HPDE6-E6E7 (cell line): ENCODE data around the gene TMEM170A.
"Not testable (repeated sequence)": the region's sequence is repeated elsewhere in the genome, so short reads cannot be mapped to it uniquely, and the experiment has no call there.

ENCODE experiments used
- DNase-seq: peaks from one replicate; pipeline ENCODE4 v3.0.0; 2011; ENCODE audit warnings: missing footprints; ENCODE audit errors: extremely low spot score

The TMEM170A gene

GRCh38 chr16:75452464-75453190 is 11.9 kb downstream of the TMEM170A start:
- DNase-seq = no peak

- DNase-seq = no peak
Measured at GRCh38 chr16:75446416-75446815, 18.1 kb downstream of the TMEM170A start.

- no peak for DNase-seq
Measured at GRCh38 chr16:75445298-75445697, 19.2 kb downstream of the TMEM170A start.

- DNase-seq = no peak
Measured at GRCh38 chr16:75443298-75443697, 21.2 kb downstream of the TMEM170A start.

- peak; percentile 86 for DNase-seq
Measured at GRCh38 chr16:75433732-75434413, 30.6 kb downstream of the TMEM170A start.

GRCh38 chr16:75432828-75433731 is 31.4 kb downstream of the TMEM170A start, which contains the start of gene CFDP1:
TSS of gene CFDP1 (minus strand) at chr16:75433503. CDS start at chr16:75433352, 151 bp downstream.
- peak; percentile 100 for DNase-seq

GRCh38 chr16:75429621-75430403 is 34.7 kb downstream of the TMEM170A start:
- DNase-seq = no peak

- not testable (repeated sequence) for DNase-seq
Measured at GRCh38 chr16:75426524-75426923, 38.0 kb downstream of the TMEM170A start.

GRCh38 chr16:75424105-75424762 is 40.3 kb downstream of the TMEM170A start:
- DNase-seq = not testable (repeated sequence)

GRCh38 chr16:75423723-75424104 is 40.8 kb downstream of the TMEM170A start:
- no peak for DNase-seq

- no peak for DNase-seq
Measured at GRCh38 chr16:75421820-75422126, 42.7 kb downstream of the TMEM170A start.

- DNase-seq = peak; percentile 20
Measured at GRCh38 chr16:75420987-75421819, 43.3 kb downstream of the TMEM170A start.

GRCh38 chr16:75416904-75417565 is 47.5 kb downstream of the TMEM170A start:
- no peak for DNase-seq

- DNase-seq = no peak
Measured at GRCh38 chr16:75415169-75415905, 49.2 kb downstream of the TMEM170A start.

GRCh38 chr16:75413951-75414350 is 50.5 kb downstream of the TMEM170A start:
- DNase-seq = no peak

GRCh38 chr16:75406943-75407342 is 57.5 kb downstream of the TMEM170A start:
- no peak for DNase-seq

GRCh38 chr16:75402821-75403475 is 61.5 kb downstream of the TMEM170A start:
- DNase-seq = no peak

GRCh38 chr16:75402159-75402820 is 62.2 kb downstream of the TMEM170A start:
- DNase-seq = peak; percentile 20
